Measurements from ENCODE around the gene GXYLT1. TPM values are rescaled to one million over a fixed set of nuclear protein-coding genes. Genes with fewer than 3 reads are reported as not detected.

GXYLT1 gene
- total and polyA plus RNA-seq, 11 donors = 1.4 to 8.3 (median 4.8) TPM

GRCh38 chr12:42141981-42142606 is 2.6 kb downstream of the GXYLT1 start:
- intact Hi-C loops (cut with DNase I) = loop anchor here in 9 of 10 donors (5.0 to 10.0 kb wide), 5 partner anchors 95 to 433 kb away; partner anchors contain the start of genes YAF2 (in 5 of the 9), PPHLN1 (in 3 of the 9) and ZCRB1 (in 3 of the 9)
- H3K27ac ChIP-seq = no peak overlapping the region
- no peaks in the 10 kb centered on the region for H3K27me3 ChIP-seq
- H3K36me3 ChIP-seq = no peaks in the 10 kb centered on the region
- ATAC-seq = no peak
- no peaks in the 10 kb centered on the region for H3K9me3 ChIP-seq
- peaks cover 0 to 42% (median 20%) of the 10 kb centered on the region in 12 donors for H3K4me1 ChIP-seq
- 91 to 92% (median 91%) methylated on average over 3 of the region's 3 CpGs for WGBS, 4 donors
- TF ChIP-seq POLR2A (IDR thresholded peaks at IDR 0.05) (no peak), CTCF (IDR thresholded peaks at IDR 0.05) (no peak)
- DNase-seq = no peak
- no peak overlapping the region for H3K4me3 ChIP-seq

- H3K36me3 ChIP-seq = no peaks in the 10 kb centered on the region
- DNase-seq (peak in 1 of 5 donors; percentile 12), ATAC-seq (peak in 1 of 4 donors; percentile 36)
- H3K27ac ChIP-seq = peak overlapping the region in 1 of 12 donors; percentile 1
- intact Hi-C loops (cut with DNase I) = loop anchor here in 9 of 10 donors (5.0 to 10.0 kb wide), 5 partner anchors 96 to 434 kb away; partner anchors contain the start of genes YAF2 (in 5 of the 9), PPHLN1 (in 3 of the 9) and ZCRB1 (in 3 of the 9)
- peaks cover 0 to 42% (median 20%) of the 10 kb centered on the region in 12 donors for H3K4me1 ChIP-seq
- no peaks in the 10 kb centered on the region for H3K9me3 ChIP-seq
- no peaks in the 10 kb centered on the region for H3K27me3 ChIP-seq
- WGBS, 4 donors = 36 to 42% (median 40%) methylated on average over 3 of the region's 3 CpGs
- no peak for TF ChIP-seq CTCF (IDR thresholded peaks at IDR 0.05)
- TF ChIP-seq POLR2A (IDR thresholded peaks at IDR 0.05) = no peak
- no peak overlapping the region for H3K4me3 ChIP-seq
Observed at GRCh38 chr12:42140901-42141300, 3.8 kb downstream of the GXYLT1 start.

GRCh38 chr12:42135259-42135814 is 9.3 kb downstream of the GXYLT1 start:
- intact Hi-C loops (cut with DNase I) = loop anchor here in 2 of 10 donors (10.0 kb wide), 2 partner anchors 449 to 1199 kb away; partner anchors contain the start of gene PRICKLE1 (in 1 of the 2)

More at GRCh38 chr12:42135259-42135814, 9.3 kb downstream of the GXYLT1 start:
- H3K9me3 ChIP-seq = no peaks in the 10 kb centered on the region
- H3K27ac ChIP-seq = no peak overlapping the region
- ATAC-seq (no peak), DNase-seq (no peak)
- no peak overlapping the region for H3K4me3 ChIP-seq
- H3K27me3 ChIP-seq = no peaks in the 10 kb centered on the region
- no peaks in the 10 kb centered on the region for H3K36me3 ChIP-seq
- WGBS, 4 donors = 91 to 94% (median 92%) methylated on average over 3 of the region's 3 CpGs
- peaks cover 0 to 25% (median 8%) of the 10 kb centered on the region in 12 donors for H3K4me1 ChIP-seq
- no peak for TF ChIP-seq POLR2A (IDR thresholded peaks at IDR 0.05)
- no peak for TF ChIP-seq CTCF (IDR thresholded peaks at IDR 0.05)

All from heart left ventricle (tissue), 16 donors.